GM19455 (cell line): ENCODE data around the gene SLC5A2.
A peak's percentile ranks its signal among the peaks of the same experiment; 100 is the strongest.
"Not testable (repeated sequence)": the region's sequence is repeated elsewhere in the genome, so short reads cannot be mapped to it uniquely, and the experiment has no call there.

ENCODE experiments used
- ATAC-seq: cut with Tn5 transposase; IDR thresholded peaks from one replicate; pipeline ENCODE4 v1.9.1; 2021; ENCODE audit not compliant: unreplicated experiment

Gene SLC5A2

GRCh38 chr16:31491778-31492418, 9.0 kb downstream of the SLC5A2 start:
- ATAC-seq, result no peak

- no peak for ATAC-seq
These were observed 10.7 kb downstream of the SLC5A2 start for GRCh38 chr16:31493506-31494125.

DNA sequence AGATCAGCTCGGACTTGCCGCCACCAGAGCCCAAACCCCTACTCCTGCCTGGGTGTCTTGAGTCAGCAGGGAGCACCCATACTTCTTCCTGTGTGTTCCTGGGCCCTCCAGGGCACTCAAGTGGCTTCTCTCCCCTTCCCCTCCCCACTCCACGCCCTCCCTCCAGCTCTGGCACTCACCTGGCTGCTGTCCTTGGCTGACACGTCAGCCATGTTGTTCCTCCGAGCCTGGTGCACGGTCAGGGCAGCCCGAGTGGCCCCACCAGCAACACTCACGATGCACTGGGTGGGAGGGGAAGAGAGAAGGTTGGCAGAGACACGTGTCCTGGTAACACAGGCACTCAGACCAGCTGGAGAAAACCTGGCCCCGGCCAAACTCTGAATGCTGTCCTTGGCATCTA, 13.7 kb downstream of the SLC5A2 start:
- no peak for ATAC-seq

DNA sequence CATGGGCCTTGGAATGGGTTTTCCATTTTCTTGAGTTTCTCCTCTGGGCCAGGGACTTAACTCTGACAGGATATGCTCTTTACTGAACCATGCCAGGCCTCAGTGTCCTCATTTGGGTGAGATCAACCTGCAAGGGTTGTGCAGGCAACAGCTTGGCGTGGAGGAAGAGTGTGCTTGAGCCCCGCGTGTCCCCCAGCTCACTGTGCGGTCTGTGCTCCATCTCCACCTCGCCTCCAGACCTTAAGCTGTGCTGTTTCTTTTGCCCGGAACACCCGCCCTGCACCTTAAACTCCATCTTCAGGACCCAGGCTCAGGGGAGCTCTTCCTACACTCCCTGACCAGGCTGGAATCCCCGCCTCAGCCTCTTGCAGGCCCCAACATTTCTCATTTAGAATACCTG, 15.6 kb downstream of the SLC5A2 start:
- no peak for ATAC-seq

DNA sequence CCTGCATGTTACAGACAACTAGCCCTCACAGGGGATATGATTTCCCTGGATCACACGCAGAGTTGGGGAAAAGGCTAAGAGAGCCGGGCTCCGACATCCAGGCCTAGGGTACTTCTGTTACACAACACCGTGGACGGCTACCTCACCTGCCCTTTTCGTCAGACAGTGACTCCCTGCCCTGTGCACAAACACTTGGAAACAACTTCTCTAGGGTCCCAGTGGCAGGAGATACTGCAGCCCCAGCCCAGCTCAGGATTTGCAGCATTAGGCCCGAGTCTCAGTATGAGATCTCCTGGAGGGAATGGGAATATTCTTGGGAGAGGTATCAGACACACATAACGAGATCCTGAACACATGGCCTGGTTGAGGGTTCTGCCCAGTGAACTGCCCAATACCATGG, 17.0 kb downstream of the SLC5A2 start:
- ATAC-seq, result no peak

DNA sequence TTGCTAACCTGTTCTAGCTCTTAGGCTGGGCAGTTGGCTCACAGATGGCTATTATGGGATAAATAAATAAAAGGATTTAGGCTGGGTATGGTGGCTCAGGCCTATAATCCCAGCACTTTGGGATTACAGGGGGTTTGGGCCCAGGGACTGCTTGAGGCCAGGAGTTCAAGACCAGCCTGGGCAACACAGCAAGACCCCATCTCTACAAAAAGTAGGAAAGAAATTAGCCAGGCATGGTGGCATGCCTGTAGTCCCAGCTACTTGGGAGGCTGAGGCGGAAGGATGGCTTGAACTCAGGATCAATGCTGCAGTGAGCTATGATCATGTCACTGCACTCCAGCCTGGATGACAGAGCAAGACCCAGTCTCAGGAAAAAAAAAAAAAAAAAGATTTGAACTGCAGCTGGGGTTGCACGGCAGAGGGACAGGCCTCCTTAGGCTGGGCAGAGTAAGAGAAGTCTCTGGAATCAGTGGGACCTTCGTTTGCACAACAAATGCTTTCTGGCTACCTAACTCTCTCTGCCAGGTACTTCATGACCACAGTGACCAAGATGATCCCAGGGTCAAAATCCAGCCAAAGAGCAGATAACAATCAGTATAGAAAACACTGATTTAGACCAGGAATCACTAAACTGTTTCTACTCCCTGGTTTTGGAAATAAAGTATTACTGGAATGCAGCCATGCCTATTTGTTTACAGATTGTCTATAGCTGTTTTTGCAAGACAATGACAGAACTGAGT, 18.5 kb downstream of the SLC5A2 start:
- no peak for ATAC-seq

DNA sequence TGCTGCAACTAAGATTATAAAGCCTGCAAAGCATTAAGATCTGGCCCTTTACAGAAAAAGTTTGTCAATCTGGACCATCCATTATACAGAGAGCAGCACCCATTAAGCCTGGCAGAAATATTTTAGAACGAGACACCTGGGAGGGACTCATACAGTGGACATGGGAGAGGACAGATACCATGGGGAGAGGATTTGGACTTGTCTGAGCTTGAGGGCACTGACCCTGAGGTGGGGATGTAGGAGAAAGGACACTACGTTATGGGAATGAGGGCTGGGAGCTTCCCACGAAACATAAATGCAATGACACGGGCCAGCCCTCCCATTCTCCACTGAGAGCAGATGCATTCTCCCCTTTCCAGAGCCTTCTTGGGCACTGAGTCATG, 19.0 kb downstream of the SLC5A2 start:
- no peak for ATAC-seq

DNA sequence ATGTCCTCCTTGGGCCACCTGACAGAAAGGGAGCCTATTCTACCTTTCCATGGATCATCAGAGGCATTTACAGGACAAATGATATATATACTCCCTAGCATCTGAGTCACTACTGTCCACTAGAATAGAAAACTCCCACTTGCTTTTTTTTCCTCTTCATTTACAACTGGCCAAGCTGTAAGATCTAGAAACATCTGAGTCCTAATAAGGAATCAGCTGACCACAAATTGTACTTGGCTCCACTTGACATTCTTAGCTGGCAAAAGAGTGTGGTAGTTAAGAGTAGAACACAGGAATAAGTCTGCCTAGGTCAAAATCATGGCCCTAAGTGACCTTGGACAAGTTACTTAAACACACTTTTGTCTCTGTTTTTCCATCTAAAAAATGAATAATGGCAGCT, 20.1 kb downstream of the SLC5A2 start:
- ATAC-seq, result no peak

DNA sequence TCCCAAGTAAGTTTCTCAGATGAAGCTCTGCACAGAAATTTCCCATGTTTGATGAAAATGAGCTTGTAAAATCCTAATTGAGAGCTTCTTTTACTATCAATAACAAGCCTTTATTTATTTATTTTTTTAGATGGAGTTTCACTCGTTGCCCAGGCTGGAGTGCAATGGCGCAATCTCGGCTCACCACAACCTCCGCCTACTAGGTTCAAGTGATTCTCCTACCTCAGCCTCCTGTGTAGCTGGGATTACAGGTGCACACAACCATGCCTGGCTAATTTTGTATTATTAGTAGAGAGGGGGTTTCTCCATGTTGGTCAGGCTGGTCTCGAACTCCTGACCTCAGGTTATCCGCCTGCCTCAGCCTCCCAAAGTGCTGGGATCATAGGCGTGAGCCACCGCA, 20.6 kb downstream of the SLC5A2 start:
- ATAC-seq, result not testable (repeated sequence)

GRCh38 chr16:31504159-31504558, 21.2 kb downstream of the SLC5A2 start:
- ATAC-seq, result no peak

DNA sequence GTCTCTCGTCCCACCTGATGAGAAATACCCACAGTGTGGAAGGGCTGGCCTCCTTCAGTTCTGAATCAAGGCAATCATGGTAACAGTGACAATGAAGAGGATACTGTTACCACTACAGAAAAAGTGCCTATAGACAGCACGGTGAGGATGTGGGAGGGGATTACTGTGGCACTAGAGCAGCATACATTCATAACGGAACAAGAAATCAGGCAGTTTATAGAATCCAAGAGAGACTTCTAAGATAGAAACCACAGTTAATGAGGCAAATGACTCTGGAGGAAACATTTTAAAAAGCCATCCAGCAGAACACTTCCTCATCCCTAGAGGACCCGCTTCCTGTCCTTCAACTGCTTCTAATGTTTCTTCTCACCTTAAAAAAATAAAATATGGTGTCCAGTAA, 22.6 kb downstream of the SLC5A2 start:
- ATAC-seq, result no peak

GRCh38 chr16:31507617-31507928, 24.6 kb downstream of the SLC5A2 start:
- ATAC-seq, result no peak

GRCh38 chr16:31507929-31508705, 25.2 kb downstream of the SLC5A2 start, which contains the start of gene RUSF1:
TSS of gene RUSF1 (minus strand) at chr16:31508391. CDS start at chr16:31508373, 18 bp downstream.
- ATAC-seq, result peak; percentile 82

GRCh38 chr16:31508706-31509195, 25.8 kb downstream of the SLC5A2 start:
- ATAC-seq, result no peak

DNA sequence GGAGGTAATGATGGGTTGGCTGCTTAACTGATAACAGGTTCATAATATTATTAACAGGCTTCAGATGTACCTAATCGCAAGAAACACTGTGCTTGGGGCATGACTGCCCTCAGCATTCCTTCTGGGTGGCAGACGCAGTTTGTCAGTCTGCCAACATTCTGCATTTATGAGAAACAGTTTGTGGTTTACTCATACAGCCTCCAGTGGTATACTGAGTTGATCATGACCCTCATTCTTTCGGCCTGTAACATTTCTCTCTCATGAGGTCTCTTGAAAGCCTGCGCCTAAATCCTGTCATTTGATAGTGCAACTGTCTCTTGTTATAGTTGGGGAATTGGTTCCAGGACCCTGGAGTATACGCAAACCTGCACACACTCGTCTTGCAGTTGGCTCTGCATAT, 30.2 kb downstream of the SLC5A2 start:
- no peak for ATAC-seq

- no peak for ATAC-seq
These were observed 31.0 kb downstream of the SLC5A2 start for GRCh38 chr16:31513884-31514283.

GRCh38 chr16:31517800-31518402, 35.0 kb downstream of the SLC5A2 start:
- no peak for ATAC-seq

- no peak for ATAC-seq
These were observed 37.0 kb downstream of the SLC5A2 start for GRCh38 chr16:31519759-31520431.

DNA sequence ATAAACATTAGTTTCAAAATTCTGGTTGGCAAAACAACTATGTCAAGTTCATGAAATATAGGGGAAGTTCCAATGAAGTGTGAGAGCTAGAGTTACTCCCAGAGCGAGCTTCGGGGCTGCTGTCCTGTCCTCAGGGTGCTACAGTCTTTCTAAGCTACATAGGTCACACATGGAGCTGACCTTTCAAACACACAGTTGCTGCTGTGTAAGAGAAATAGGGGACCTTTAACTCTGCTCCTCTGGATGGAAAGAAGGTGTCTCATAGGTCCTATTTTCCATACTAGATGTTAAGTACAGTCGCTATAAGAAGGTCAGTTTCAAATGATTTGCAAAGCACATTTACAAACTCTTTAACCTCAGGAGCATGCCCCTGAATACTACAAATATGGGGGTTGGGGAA, 38.4 kb downstream of the SLC5A2 start:
- ATAC-seq, result no peak

DNA sequence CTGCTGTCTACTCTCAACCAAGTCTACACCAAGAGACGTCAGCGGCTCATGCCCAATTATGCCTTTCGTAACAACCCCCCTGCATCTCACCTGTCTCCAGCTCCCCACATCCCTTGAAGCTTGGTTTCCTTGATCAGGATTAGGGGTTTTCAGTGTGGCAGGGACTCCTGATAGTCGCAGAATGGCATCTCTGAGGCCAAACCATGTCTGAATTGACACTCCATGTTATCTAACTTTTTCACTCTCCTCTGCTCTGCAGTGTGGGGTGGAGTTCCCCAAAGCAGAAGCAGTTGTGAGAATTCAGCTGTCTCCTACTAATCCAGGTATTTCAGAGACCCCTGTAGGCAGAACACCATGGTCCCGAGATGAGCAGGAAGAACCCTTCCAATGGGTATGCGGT, 39.1 kb downstream of the SLC5A2 start:
- ATAC-seq, result no peak

GRCh38 chr16:31523768-31524167, 40.8 kb downstream of the SLC5A2 start:
- ATAC-seq, result not testable (repeated sequence)
